ENCODE data around the gene MTNR1A.

The MTNR1A gene

GRCh38 chr4:186486172-186486571 lies 69.2 kb downstream of the MTNR1A start:
- ATAC-seq (ENCODE audit: insufficient read depth, low read depth): no peak

GRCh38 chr4:186485561-186486062 lies 69.8 kb downstream of the MTNR1A start:
- H3K4me3 ChIP-seq (ENCODE audit: low read depth in 1 of 2, low read length in 2 of 2): no peak overlapping the region
- no peaks in the 10 kb centered on the region for H3K4me1 ChIP-seq (ENCODE audit: insufficient read depth, low read length)
- TF ChIP-seq EZH2 (IDR thresholded peaks at IDR 0.05; ENCODE audit: borderline replicate concordance, low read depth, low read length, severe bottlenecking) (no peak), CTCF (IDR thresholded peaks at IDR 0.05; ENCODE audit: borderline replicate concordance, extremely low read depth, low read length, poor library complexity, severe bottlenecking) (no peak)
- no peaks in the 10 kb centered on the region for H3K79me2 ChIP-seq (ENCODE audit: insufficient read depth, low read length)
- no peaks in the 10 kb centered on the region for H3K9me3 ChIP-seq (ENCODE audit: insufficient read depth, low read length, severe bottlenecking)
- H2AFZ ChIP-seq (ENCODE audit: low read depth, low read length): no peak overlapping the region
- H3K9ac ChIP-seq (ENCODE audit: low read depth, low read length): no peak overlapping the region
- H3K27ac ChIP-seq (ENCODE audit: low read length): no peak overlapping the region
- no peak for ATAC-seq (ENCODE audit: insufficient read depth, low read depth)
- no peak overlapping the region for H3K4me2 ChIP-seq (ENCODE audit: insufficient read depth, low read length)
- DNase-seq: no peak
- no peaks in the 10 kb centered on the region for H3K27me3 ChIP-seq (ENCODE audit: insufficient read depth, low read length, poor library complexity)
- H4K20me1 ChIP-seq (ENCODE audit: insufficient read depth, low read length): no peaks in the 10 kb centered on the region
- no peaks in the 10 kb centered on the region for H3K36me3 ChIP-seq (ENCODE audit: insufficient read depth, low read length)

More at GRCh38 chr4:186486172-186486571, 69.2 kb downstream of the MTNR1A start:
- DNase-seq: no peak
- Histone ChIP-seq H3K4me2 (ENCODE audit: insufficient read depth, low read length) (no peak overlapping the region), H2AFZ (ENCODE audit: low read depth, low read length) (no peak overlapping the region), H3K4me3 (ENCODE audit: low read depth in 1 of 2, low read length in 2 of 2) (no peak overlapping the region), H3K36me3 (ENCODE audit: insufficient read depth, low read length) (no peaks in the 10 kb centered on the region), H3K27me3 (ENCODE audit: insufficient read depth, low read length, poor library complexity) (no peaks in the 10 kb centered on the region), H3K27ac (ENCODE audit: low read length) (no peak overlapping the region), H3K79me2 (ENCODE audit: insufficient read depth, low read length) (no peaks in the 10 kb centered on the region), H3K9ac (ENCODE audit: low read depth, low read length) (no peak overlapping the region), H3K9me3 (ENCODE audit: insufficient read depth, low read length, severe bottlenecking) (peaks cover 3% of the 10 kb centered on the region), H4K20me1 (ENCODE audit: insufficient read depth, low read length) (no peaks in the 10 kb centered on the region), H3K4me1 (ENCODE audit: insufficient read depth, low read length) (no peaks in the 10 kb centered on the region)
- no peak for TF ChIP-seq EZH2 (IDR thresholded peaks at IDR 0.05; ENCODE audit: borderline replicate concordance, low read depth, low read length, severe bottlenecking)

GRCh38 chr4:186485150-186485549 lies 70.2 kb downstream of the MTNR1A start:
- ATAC-seq (ENCODE audit: insufficient read depth, low read depth) (no peak), DNase-seq (no peak)
- Histone ChIP-seq H3K27me3 (ENCODE audit: insufficient read depth, low read length, poor library complexity) (no peaks in the 10 kb centered on the region), H3K4me3 (ENCODE audit: low read depth in 1 of 2, low read length in 2 of 2) (no peak overlapping the region), H2AFZ (ENCODE audit: low read depth, low read length) (no peak overlapping the region), H3K9me3 (ENCODE audit: insufficient read depth, low read length, severe bottlenecking) (no peaks in the 10 kb centered on the region), H3K36me3 (ENCODE audit: insufficient read depth, low read length) (no peaks in the 10 kb centered on the region), H3K79me2 (ENCODE audit: insufficient read depth, low read length) (no peaks in the 10 kb centered on the region), H4K20me1 (ENCODE audit: insufficient read depth, low read length) (no peaks in the 10 kb centered on the region), H3K4me1 (ENCODE audit: insufficient read depth, low read length) (no peaks in the 10 kb centered on the region), H3K27ac (ENCODE audit: low read length) (no peak overlapping the region), H3K4me2 (ENCODE audit: insufficient read depth, low read length) (no peak overlapping the region), H3K9ac (ENCODE audit: low read depth, low read length) (no peak overlapping the region)
- TF ChIP-seq EZH2 (IDR thresholded peaks at IDR 0.05; ENCODE audit: borderline replicate concordance, low read depth, low read length, severe bottlenecking) (no peak), CTCF (IDR thresholded peaks at IDR 0.05; ENCODE audit: borderline replicate concordance, extremely low read depth, low read length, poor library complexity, severe bottlenecking) (no peak)

- Histone ChIP-seq H4K20me1 (ENCODE audit: insufficient read depth, low read length) (no peaks in the 10 kb centered on the region), H3K27ac (ENCODE audit: low read length) (no peak overlapping the region), H3K79me2 (ENCODE audit: insufficient read depth, low read length) (no peaks in the 10 kb centered on the region), H2AFZ (ENCODE audit: low read depth, low read length) (no peak overlapping the region), H3K27me3 (ENCODE audit: insufficient read depth, low read length, poor library complexity) (no peaks in the 10 kb centered on the region), H3K4me1 (ENCODE audit: insufficient read depth, low read length) (no peaks in the 10 kb centered on the region), H3K36me3 (ENCODE audit: insufficient read depth, low read length) (no peaks in the 10 kb centered on the region), H3K9ac (ENCODE audit: low read depth, low read length) (no peak overlapping the region), H3K4me2 (ENCODE audit: insufficient read depth, low read length) (no peak overlapping the region), H3K9me3 (ENCODE audit: insufficient read depth, low read length, severe bottlenecking) (no peaks in the 10 kb centered on the region), H3K4me3 (ENCODE audit: low read depth in 1 of 2, low read length in 2 of 2) (no peak overlapping the region)
- TF ChIP-seq EZH2 (IDR thresholded peaks at IDR 0.05; ENCODE audit: borderline replicate concordance, low read depth, low read length, severe bottlenecking) (no peak), CTCF (IDR thresholded peaks at IDR 0.05; ENCODE audit: borderline replicate concordance, extremely low read depth, low read length, poor library complexity, severe bottlenecking) (no peak)
- DNase-seq: no peak
- ATAC-seq (ENCODE audit: insufficient read depth, low read depth): no peak
These were observed 71.7 kb downstream of the MTNR1A start for GRCh38 chr4:186483656-186484055.
